Measurements from ENCODE around the gene MAST3.

DNA sequence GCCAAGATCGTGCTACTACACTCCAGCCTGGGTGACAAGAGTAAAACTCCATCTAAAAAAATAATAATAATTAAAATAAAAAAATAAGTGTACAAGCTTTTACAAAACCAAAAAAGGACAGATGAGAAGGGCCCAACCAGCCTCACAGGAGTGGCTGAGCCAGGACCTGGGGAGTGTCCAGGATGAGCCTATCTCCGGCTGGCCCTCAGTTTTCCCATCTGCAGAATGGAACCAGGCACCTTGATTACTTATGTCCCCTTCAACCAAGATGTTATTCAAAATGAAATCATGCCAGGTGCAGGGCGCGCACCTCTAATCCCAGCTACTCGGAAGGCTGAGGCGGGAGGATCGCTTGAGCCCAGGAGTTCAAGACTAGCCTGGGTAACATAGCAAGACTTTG is 66.5 kb downstream of the MAST3 start:
- TF ChIP-seq, protein P1, sequence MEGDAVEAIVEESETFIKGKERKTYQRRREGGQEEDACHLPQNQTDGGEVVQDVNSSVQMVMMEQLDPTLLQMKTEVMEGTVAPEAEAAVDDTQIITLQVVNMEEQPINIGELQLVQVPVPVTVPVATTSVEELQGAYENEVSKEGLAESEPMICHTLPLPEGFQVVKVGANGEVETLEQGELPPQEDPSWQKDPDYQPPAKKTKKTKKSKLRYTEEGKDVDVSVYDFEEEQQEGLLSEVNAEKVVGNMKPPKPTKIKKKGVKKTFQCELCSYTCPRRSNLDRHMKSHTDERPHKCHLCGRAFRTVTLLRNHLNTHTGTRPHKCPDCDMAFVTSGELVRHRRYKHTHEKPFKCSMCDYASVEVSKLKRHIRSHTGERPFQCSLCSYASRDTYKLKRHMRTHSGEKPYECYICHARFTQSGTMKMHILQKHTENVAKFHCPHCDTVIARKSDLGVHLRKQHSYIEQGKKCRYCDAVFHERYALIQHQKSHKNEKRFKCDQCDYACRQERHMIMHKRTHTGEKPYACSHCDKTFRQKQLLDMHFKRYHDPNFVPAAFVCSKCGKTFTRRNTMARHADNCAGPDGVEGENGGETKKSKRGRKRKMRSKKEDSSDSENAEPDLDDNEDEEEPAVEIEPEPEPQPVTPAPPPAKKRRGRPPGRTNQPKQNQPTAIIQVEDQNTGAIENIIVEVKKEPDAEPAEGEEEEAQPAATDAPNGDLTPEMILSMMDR (IDR thresholded peaks at IDR 0.05; ENCODE audit: control extremely low read depth in 1 of 3, insufficient read depth in 1 of 3, low read depth in 1 of 3, low read length in 3 of 3), result no peak
- no peak for TF ChIP-seq POLR2A (IDR thresholded peaks at IDR 0.05; ENCODE audit: control extremely low read depth in 1 of 2, low read depth in 2 of 2, low read length in 2 of 2)
- TF ChIP-seq EP300 (IDR thresholded peaks at IDR 0.05; ENCODE audit: borderline replicate concordance in 1 of 2, low read depth in 2 of 2, low read length in 2 of 2), result no peak
- no peak for TF ChIP-seq JUND (IDR thresholded peaks at IDR 0.05; ENCODE audit: low read length)
- TF ChIP-seq, protein P2, sequence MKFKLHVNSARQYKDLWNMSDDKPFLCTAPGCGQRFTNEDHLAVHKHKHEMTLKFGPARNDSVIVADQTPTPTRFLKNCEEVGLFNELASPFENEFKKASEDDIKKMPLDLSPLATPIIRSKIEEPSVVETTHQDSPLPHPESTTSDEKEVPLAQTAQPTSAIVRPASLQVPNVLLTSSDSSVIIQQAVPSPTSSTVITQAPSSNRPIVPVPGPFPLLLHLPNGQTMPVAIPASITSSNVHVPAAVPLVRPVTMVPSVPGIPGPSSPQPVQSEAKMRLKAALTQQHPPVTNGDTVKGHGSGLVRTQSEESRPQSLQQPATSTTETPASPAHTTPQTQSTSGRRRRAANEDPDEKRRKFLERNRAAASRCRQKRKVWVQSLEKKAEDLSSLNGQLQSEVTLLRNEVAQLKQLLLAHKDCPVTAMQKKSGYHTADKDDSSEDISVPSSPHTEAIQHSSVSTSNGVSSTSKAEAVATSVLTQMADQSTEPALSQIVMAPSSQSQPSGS (IDR thresholded peaks at IDR 0.05; ENCODE audit: low read length), result no peak
- no peak for TF ChIP-seq POLR2AphosphoS5 (IDR thresholded peaks at IDR 0.05; ENCODE audit: low read depth, low read length)
- no peak for TF ChIP-seq EGR1 (IDR thresholded peaks at IDR 0.05; ENCODE audit: borderline replicate concordance, low read depth, low read length)
- no peak for TF ChIP-seq SIX5 (IDR thresholded peaks at IDR 0.05; ENCODE audit: low read depth, low read length)
- TF ChIP-seq EZH2 (IDR thresholded peaks at IDR 0.05; ENCODE audit: low read depth, low read length, severe bottlenecking), result no peak
- TF ChIP-seq HDAC6 (IDR thresholded peaks at IDR 0.05; ENCODE audit: low read depth, low read length), result no peak
- TF ChIP-seq, protein P3, sequence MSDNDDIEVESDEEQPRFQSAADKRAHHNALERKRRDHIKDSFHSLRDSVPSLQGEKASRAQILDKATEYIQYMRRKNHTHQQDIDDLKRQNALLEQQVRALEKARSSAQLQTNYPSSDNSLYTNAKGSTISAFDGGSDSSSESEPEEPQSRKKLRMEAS (IDR thresholded peaks at IDR 0.05), result no peak
- no peak for TF ChIP-seq NRF1 (IDR thresholded peaks at IDR 0.05; ENCODE audit: low read depth, low read length)
- no peak for TF ChIP-seq BCL11A (IDR thresholded peaks at IDR 0.05; ENCODE audit: low read depth in 2 of 2, low read length in 2 of 2)
- TF ChIP-seq, protein P4, sequence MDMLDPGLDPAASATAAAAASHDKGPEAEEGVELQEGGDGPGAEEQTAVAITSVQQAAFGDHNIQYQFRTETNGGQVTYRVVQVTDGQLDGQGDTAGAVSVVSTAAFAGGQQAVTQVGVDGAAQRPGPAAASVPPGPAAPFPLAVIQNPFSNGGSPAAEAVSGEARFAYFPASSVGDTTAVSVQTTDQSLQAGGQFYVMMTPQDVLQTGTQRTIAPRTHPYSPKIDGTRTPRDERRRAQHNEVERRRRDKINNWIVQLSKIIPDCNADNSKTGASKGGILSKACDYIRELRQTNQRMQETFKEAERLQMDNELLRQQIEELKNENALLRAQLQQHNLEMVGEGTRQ (IDR thresholded peaks at IDR 0.05; ENCODE audit: low read length), result no peak

Data from H1 (cell line).